Astrocyte (in vitro differentiated cells and primary cell): ENCODE data around the gene AFF3.

Experiments
- EZH2 ChIP-seq: IDR thresholded peaks from 2 replicates; pipeline ENCODE4 v1.6.1; 2012; ENCODE audit warnings: mild to moderate bottlenecking, low read length, inconsistent platforms; ENCODE audit not compliant: insufficient read depth
- TF ChIP-seq, protein P1 (sequence below): IDR thresholded peaks from 2 replicates; pipeline ENCODE4 v1.5.1; 2011; ENCODE audit warnings: low read depth, mild to moderate bottlenecking, inconsistent platforms, low read length, moderate library complexity; ENCODE audit not compliant: insufficient read depth

- TF ChIP-seq, protein P1, sequence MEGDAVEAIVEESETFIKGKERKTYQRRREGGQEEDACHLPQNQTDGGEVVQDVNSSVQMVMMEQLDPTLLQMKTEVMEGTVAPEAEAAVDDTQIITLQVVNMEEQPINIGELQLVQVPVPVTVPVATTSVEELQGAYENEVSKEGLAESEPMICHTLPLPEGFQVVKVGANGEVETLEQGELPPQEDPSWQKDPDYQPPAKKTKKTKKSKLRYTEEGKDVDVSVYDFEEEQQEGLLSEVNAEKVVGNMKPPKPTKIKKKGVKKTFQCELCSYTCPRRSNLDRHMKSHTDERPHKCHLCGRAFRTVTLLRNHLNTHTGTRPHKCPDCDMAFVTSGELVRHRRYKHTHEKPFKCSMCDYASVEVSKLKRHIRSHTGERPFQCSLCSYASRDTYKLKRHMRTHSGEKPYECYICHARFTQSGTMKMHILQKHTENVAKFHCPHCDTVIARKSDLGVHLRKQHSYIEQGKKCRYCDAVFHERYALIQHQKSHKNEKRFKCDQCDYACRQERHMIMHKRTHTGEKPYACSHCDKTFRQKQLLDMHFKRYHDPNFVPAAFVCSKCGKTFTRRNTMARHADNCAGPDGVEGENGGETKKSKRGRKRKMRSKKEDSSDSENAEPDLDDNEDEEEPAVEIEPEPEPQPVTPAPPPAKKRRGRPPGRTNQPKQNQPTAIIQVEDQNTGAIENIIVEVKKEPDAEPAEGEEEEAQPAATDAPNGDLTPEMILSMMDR: no peak
- no peak for TF ChIP-seq EZH2
Measured at GRCh38 chr2:99975386-99975785, 167.0 kb downstream of the AFF3 start.
